ENCODE results near the gene GPR85.

Gene GPR85

GRCh38 chr7:113086431-113086888, at the start of gene GPR85:
TSS of gene GPR85 (minus strand) at chr7:113086827. CDS start at chr7:113084721, 2,106 bp downstream.
- Histone ChIP-seq H3K4me1 (ENCODE audit: low read length) (peaks cover 12% of the 10 kb centered on the region), H3K9me2 (replicated peaks; ENCODE audit: insufficient read depth, low read length) (no peaks in the 10 kb centered on the region), H3K9me3 (replicated peaks; ENCODE audit: insufficient read depth, low read length) (no peaks in the 10 kb centered on the region), H3K9ac (ENCODE audit: low read length) (no peak within 1 kb of the TSS), H3F3A (ENCODE audit: insufficient read depth, low read length) (peaks cover 10% of the 10 kb centered on the region), H4K20me1 (ENCODE audit: insufficient read depth, low read length) (no peaks in the 10 kb centered on the region), H3K4me3 (ENCODE audit: low read length) (no peak within 1 kb of the TSS), H3K79me2 (ENCODE audit: low read length) (no peaks in the 10 kb centered on the region), H3K4me2 (ENCODE audit: low read depth, low read length) (no peak within 1 kb of the TSS), H3K27me3 (replicated peaks; ENCODE audit: insufficient read depth, low read length) (no peaks in the 10 kb centered on the region), H3K36me3 (replicated peaks; ENCODE audit: insufficient read depth, low read length) (no peaks in the 10 kb centered on the region), H2AFZ (ENCODE audit: low read length) (no peak within 1 kb of the TSS), H3K27ac (ENCODE audit: low read length) (no peak within 1 kb of the TSS)
- TF ChIP-seq EZH2 (optimal IDR thresholded peaks at IDR 0.05; ENCODE audit: low read depth, low read length), result no peak
- TF ChIP-seq CTCF (IDR thresholded peaks at IDR 0.05; ENCODE audit: low read length), result no peak
- TF ChIP-seq EZH2phosphoT487 (IDR thresholded peaks at IDR 0.05; ENCODE audit: low read length), result no peak
- no peak for DNase-seq

- no peaks in the 10 kb centered on the region for H4K20me1 ChIP-seq (ENCODE audit: insufficient read depth, low read length)
- H2AFZ ChIP-seq (ENCODE audit: low read length), result no peak overlapping the region
- no peak overlapping the region for H3K4me2 ChIP-seq (ENCODE audit: low read depth, low read length)
- no peak overlapping the region for H3K27ac ChIP-seq (ENCODE audit: low read length)
- DNase-seq, result no peak
- H3K27me3 ChIP-seq (replicated peaks; ENCODE audit: insufficient read depth, low read length), result no peaks in the 10 kb centered on the region
- TF ChIP-seq EZH2phosphoT487 (IDR thresholded peaks at IDR 0.05; ENCODE audit: low read length), result no peak
- TF ChIP-seq EZH2 (optimal IDR thresholded peaks at IDR 0.05; ENCODE audit: low read depth, low read length), result no peak
- TF ChIP-seq CTCF (IDR thresholded peaks at IDR 0.05; ENCODE audit: low read length), result no peak
- H3K9ac ChIP-seq (ENCODE audit: low read length), result no peak overlapping the region
- no peaks in the 10 kb centered on the region for H3K4me1 ChIP-seq (ENCODE audit: low read length)
- no peaks in the 10 kb centered on the region for H3K79me2 ChIP-seq (ENCODE audit: low read length)
- no peaks in the 10 kb centered on the region for H3K36me3 ChIP-seq (replicated peaks; ENCODE audit: insufficient read depth, low read length)
- H3F3A ChIP-seq (ENCODE audit: insufficient read depth, low read length), result no peaks in the 10 kb centered on the region
- H3K9me3 ChIP-seq (replicated peaks; ENCODE audit: insufficient read depth, low read length), result no peaks in the 10 kb centered on the region
- no peak overlapping the region for H3K4me3 ChIP-seq (ENCODE audit: low read length)
- H3K9me2 ChIP-seq (replicated peaks; ENCODE audit: insufficient read depth, low read length), result no peaks in the 10 kb centered on the region
Measured at GRCh38 chr7:113134025-113134424, 47.4 kb upstream of the GPR85 start.

- Histone ChIP-seq H3K9me3 (replicated peaks; ENCODE audit: insufficient read depth, low read length) (no peaks in the 10 kb centered on the region), H3K27me3 (replicated peaks; ENCODE audit: insufficient read depth, low read length) (no peaks in the 10 kb centered on the region), H3K79me2 (ENCODE audit: low read length) (no peaks in the 10 kb centered on the region), H3K36me3 (replicated peaks; ENCODE audit: insufficient read depth, low read length) (no peaks in the 10 kb centered on the region), H3K4me1 (ENCODE audit: low read length) (no peaks in the 10 kb centered on the region), H3F3A (ENCODE audit: insufficient read depth, low read length) (no peaks in the 10 kb centered on the region), H4K20me1 (ENCODE audit: insufficient read depth, low read length) (no peaks in the 10 kb centered on the region), H3K4me3 (ENCODE audit: low read length) (no peak overlapping the region), H3K4me2 (ENCODE audit: low read depth, low read length) (no peak overlapping the region), H3K27ac (ENCODE audit: low read length) (no peak overlapping the region), H2AFZ (ENCODE audit: low read length) (no peak overlapping the region), H3K9me2 (replicated peaks; ENCODE audit: insufficient read depth, low read length) (no peaks in the 10 kb centered on the region), H3K9ac (ENCODE audit: low read length) (no peak overlapping the region)
- DNase-seq, result no peak
- TF ChIP-seq EZH2phosphoT487 (IDR thresholded peaks at IDR 0.05; ENCODE audit: low read length), result no peak
- no peak for TF ChIP-seq EZH2 (optimal IDR thresholded peaks at IDR 0.05; ENCODE audit: low read depth, low read length)
- TF ChIP-seq CTCF (IDR thresholded peaks at IDR 0.05; ENCODE audit: low read length), result no peak
Measured at GRCh38 chr7:113131367-113131766, 44.7 kb upstream of the GPR85 start.

All from MM.1S (cell line).